HL-60/S4 treated with retinoic acid at 250 ng/mL for 4 days and 3 days (cell line): ENCODE measurements around the gene ADAD1.
"Not testable (repeated sequence)": the region's sequence is repeated elsewhere in the genome, so short reads cannot be mapped to it uniquely, and the experiment has no call there.

Experiments
- in situ Hi-C: fragments of 300-500 bp; cut with MboI; formaldehyde crosslinking; loops from 2 replicates; pipeline ENCODE4 v1.7.0; 2022; ENCODE audit warnings: low sequenced_read_pairs

The ADAD1 gene

DNA sequence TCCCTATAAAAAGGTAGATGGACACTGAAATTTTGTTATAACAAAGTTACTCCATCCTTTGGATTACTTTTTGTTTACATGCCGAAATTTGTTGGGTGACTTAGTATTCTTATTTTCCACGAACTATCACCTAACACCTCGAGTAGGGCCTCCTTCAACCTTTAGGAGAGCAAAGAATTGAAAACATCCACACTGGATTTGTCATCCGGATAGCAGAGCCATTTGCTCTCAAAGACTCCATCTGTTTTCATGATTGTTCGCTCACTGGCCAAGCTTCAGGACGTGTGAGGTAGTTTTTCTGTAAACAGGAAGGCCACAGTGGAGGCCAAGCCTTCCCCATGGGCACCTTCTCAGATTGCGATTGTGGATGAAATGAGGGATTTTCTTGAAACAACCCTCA, at the start of gene ADAD1:
Gene ADAD1, plus strand, starts transcription at position 301 of the 400 bp plus-strand sequence. CDS start 1,059 bp downstream, outside the sequence.
- in situ Hi-C loops = no loop called here

DNA sequence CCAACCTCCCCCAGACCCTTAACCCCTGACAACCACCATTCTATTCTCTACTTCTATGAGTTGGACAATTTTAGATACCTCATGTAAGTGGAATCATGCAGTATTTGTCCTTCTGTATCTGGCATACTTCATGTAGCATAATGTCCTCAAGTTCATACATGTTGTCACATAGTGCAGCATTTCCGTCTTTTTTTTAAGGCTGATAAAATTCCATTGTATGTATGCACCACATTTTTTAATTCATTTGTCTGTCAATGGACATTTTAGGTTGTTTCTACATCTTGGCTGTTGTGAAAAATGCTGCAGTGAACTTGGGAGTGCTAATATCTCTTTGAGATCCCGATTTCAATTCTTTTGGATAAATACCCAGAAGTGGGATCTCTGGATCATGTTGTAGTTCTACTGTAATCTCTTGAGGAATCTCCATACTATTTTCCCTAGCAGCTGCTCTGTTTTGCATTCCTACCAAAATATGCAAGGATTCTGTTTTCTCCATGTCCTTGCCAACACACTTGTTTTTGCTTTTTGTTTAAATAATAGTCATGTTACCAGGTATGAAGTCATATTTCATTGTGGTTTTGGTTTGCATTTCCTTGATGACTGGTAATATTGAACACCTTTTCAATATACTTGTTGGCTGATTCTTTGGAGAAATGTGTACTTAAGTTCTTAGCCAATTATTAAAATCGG, 48.8 kb upstream of the ADAD1 start:
- in situ Hi-C loops = no loop called here

DNA sequence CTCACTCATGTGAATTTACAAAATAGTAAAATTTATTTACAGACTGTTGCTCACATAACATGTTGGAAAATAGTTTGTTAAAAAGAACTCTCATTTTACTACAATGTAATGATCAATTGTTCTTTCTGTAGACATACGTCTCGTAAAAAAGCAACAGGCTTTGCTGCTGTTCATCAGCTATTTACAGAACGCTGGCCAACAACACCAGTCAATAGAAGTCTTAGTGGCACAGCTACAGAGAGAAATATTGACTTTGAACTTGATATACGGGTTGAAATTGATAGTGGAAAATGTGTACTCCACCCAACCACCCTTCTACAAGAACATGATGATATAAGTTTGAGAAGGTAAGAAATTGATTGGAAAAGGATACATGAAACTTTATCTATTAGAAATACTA, 47.6 kb upstream of the ADAD1 start:
- in situ Hi-C loops = no loop called here

DNA sequence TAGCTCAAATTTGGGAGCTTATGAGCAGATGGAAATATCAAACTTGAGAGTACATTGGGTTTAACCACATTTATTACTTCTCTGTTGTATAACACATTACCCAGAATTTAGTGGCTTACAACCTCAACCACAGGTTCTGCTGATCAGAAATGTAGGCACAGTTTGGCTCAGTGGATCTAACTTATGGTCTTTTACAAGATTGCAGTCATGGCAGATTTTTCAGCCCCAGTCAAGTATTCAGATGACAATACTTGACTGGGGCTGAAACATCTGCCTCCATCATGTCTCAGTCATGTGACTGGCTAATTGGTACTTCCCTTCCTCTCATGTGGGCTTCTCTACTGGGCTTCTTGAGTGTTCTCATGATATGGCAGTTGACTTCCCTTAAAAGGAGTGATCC, 44.0 kb upstream of the ADAD1 start:
- in situ Hi-C loops = no loop called here

DNA sequence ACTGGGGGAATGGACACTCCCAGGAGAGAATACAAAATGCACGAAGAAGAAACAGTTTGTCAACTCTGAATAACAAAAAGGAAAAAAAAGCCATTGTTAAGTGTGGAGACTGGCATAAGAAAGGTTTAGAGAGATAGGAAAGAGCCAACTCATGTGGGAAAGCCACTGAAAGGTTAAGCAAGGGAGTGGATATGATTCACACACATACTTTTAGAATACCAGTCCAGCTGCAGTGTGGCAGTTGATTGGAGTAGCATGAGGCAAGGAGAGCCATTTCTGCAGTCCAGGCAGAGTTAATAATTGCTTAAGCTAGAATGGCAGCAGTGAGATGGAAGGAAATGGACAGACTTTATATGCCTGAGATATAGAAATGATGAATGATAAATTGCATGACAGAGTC, 36.9 kb upstream of the ADAD1 start:
- in situ Hi-C loops = no loop called here

DNA sequence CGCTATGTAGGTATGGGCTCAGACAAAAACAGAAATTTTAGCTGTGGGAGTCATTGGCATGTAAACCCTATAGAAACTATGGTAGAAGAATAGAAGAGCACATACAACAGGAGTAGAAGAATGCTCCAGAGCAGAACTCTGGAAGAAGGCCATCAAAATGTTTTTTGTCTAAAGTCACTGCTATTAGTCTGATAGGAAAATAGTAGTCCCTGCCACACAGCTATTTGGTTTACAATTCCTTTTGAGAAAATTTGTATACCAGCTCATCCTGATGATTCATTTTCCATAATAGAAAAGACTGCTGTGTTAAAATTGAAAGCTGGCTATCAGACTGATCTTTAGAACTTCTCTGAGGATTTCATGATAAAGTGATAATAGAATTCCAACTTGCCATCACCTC, 32.8 kb upstream of the ADAD1 start:
- in situ Hi-C loops = no loop called here

DNA sequence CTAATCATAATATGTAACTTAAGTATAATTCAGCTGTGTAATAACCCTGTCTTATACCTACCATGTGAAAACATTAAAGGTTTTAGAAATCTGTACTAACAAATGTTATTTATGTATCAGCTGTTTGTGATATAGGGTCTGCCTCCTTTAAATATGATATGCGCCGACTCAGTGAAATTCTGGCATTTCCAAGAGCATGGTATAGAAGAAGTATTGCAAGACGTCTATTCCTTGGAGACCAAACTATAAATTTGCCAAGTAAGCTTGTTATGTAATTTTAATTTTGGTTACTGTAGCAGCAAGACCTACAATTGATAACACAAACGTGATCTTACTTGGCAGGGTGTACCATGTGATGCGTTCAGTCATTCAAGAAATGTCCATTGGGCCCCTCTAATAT, 32.3 kb upstream of the ADAD1 start:
- in situ Hi-C loops = no loop called here

DNA sequence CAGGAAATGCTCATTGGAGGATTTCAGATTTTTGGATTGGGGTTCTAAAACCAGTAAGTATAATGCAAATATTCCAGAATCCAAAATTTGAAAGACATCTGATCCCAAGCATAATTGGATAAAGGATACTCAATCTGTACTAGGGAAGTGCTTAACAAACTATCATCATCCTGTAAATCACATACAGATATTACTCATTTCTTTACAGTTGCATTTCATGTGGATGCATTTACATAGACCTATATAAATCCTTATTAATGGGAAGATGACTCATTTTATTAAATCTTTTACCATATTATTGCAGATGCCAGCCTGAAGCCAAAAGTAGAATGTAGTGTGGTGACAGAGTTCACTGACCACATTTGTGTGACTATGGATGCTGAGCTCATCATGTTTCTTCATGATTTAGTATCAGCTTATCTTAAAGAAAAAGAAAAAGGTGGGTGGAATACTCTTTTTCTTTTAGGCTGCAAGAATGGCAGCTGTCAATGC, 22.4 kb upstream of the ADAD1 start:
- in situ Hi-C loops = no loop called here

DNA sequence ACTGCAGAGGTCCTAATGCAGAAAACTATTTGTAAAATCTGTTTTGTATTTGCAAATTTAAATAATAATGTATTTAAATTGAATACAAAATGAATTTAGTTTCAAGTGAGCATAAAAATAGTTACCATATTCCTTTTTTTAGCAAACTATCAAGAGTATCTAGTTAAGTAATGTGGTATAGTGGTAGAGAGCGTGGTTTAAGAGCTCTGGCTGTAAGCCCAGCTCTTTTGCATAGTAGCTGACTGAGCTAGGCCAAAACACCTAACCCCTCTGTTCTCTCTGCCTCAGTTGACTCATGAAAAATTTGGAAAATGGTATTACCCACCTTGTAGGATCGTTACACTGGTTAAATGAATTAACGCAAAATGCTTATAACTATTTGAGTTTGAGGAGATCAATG, 18.1 kb upstream of the ADAD1 start:
- in situ Hi-C loops = no loop called here

DNA sequence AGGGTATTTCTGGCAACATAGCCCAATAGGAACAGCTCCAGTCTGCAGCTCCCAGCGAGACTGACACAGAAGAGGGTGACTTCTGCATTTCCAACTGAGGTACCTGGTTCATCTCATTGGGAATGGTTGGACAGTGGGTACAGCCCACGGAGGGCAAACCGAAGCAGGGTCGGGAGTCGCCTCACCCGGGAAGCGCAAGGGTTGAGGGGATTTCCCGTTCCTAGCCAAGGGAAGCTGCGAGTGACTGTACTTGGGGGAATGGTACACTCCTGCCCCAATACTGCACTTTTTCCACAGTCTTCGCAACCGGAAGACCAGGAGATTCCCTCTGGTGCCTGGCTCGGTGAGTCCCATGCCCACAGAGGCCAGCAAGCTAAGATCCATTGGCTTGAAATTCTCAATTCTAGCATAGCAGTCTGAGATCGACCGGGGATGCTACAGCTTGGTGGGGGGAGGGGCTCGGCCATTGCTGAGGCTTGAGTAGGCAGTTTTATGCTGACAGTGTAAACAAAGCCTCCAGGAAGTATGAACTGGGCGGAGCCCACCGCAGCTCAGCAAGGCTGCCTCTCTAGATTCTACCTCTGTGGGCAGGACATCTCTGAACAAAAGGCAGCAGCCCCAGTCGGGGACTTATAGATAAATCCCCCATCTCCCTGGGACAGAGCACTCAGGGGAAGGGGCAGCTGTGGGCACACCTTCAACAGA, 14.0 kb upstream of the ADAD1 start:
- in situ Hi-C loops = no loop called here

DNA sequence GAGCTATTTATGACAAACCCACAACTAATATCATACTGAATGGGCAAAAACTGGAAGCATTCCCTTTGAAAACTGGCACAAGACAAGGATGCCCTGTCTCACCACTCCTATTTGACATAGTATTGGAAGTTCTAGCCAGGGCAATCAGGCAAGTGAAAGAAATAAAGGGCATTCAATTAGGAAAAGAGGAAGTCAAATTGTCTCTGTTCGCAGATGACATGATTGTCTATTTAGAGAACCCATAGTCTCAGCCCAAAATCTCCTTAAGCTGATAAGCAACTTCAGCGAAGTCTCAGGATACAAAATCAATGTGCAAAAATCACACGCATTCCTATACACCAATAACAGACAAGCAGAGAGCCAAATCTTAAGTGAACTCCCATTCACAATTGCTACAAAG, 10.0 kb upstream of the ADAD1 start:
- in situ Hi-C loops = not testable (repeated sequence)

DNA sequence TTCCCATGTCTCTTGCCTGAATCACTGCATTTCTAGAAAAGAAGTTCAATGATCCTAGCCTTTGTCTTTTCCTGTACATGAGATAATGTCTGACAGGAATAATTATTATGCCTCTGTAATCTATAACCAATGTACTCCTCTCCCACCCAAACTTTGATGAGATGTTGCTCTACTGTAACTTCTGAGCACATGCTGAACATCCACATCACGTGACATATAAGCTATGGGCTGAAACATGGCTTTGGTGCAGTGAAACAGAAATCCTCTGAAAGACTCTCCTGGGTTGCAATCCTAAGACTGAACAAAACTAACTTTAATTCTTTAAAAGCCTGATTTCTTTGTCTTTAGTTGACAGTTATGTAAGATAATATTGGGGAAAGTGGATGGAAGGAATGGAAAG, 1.5 kb upstream of the ADAD1 start:
- in situ Hi-C loops = no loop called here

DNA sequence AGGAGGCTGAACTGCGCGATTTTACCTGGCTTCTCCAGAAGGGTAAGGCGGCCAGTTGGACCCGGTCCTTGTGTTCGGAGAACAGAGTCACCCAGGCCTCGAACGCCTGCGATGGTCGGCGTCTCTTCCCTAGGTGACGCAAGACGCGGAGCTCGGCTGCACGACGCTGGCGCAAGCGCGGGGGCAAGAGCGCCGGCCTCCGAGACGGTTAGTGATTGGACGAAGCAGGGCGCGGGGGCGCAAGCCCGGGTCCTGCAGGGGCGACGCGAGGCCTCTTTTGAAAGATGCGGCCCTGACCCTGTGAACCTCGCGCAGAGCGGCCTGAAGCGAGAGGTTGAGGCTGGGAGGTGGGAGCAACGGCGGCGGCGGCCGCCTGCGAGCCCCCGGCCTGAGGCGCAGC, 428 bp downstream of the ADAD1 start:
- in situ Hi-C loops = no loop called here

DNA sequence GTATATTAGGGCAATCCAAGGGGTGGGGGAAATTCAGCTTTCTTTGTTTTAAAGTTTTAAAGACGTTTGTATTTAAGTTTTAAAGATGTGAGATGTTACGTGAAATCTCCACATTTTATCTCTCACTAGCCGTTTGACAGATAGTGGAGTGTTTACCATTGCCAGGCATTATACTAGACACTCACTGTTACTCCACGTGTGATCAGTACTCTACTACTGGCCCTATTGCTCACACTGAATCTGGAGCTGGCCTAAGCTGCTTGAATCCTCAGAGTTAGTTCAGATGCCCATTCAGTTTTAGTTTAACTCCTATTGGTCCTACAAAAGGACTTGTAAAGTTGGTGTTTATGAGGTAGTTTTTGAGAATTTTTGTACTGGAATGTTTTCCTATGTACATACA, 4.5 kb downstream of the ADAD1 start:
- in situ Hi-C loops = no loop called here

DNA sequence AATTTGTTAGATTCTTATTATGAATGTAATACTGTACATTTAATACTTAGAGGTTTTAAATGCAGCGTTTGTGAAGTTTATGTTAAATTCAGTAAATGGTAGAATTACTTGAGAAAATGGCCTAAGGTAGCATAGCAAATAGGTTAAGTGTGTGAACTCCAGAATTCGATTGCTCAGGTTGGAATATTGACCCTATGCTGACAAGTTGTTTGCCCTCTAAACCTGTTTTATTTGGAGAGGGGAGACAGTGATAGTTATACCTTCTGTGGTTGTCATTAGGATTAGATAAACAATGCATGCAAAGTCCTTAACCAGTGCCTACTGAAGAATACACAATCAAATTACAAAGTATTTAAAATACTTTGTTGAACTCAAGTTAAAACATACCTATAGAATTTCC, 5.4 kb downstream of the ADAD1 start:
- in situ Hi-C loops = no loop called here

DNA sequence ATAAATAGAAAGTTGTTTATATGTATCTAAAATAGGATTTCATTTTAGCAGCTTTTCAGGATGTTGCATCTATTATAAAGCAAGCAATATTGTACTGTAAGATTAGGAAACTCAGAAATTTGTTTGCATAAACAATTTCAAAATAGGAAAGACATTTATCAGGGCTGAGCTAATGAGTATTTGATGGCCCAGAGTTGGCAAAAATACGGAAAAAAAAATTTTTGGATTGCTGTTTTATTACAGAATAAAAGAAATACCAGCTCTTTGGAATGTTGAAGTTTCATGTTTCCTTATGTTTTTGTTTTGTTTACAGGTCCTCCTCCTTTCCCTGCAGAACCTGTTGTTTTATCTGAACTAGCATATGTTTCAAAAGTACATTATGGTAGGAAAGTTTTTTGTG, 14.5 kb downstream of the ADAD1 start:
- in situ Hi-C loops = no loop called here

DNA sequence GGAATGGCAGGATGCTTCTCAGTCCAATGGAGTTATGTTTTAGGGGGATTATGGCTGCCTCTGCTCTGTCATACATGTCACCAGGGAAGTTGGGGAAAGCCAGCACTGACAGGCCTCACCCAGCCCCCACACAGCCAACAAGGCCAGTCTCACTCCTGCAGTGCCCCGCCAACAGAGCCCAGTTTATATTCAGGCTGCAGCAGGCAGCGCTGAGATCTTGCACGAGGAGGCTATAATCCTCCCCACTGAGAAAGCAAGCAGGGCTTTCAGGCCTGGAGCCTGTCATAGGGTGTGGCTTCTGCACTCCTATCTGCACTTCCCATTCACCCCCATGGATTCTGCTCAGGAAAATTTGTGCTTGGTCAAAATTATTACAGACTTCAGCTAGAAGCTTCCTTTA, 25.1 kb downstream of the ADAD1 start:
- in situ Hi-C loops = no loop called here

DNA sequence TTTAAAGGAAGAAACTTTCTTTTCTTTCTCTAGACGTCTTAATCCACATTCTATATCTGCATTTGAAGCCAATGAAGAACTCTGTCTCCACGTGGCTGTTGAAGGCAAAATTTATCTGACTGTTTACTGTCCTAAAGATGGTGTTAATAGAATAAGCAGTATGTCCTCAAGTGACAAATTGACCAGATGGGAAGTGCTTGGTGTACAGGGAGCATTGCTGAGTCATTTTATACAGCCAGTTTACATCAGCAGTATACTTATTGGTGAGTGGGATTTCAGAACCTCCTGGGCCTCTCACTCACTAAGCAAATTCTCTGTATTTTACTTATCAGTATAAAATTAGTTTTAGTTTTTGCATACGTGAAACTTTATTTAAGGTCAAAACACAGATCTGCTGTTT, 33.7 kb downstream of the ADAD1 start:
- in situ Hi-C loops = no loop called here

DNA sequence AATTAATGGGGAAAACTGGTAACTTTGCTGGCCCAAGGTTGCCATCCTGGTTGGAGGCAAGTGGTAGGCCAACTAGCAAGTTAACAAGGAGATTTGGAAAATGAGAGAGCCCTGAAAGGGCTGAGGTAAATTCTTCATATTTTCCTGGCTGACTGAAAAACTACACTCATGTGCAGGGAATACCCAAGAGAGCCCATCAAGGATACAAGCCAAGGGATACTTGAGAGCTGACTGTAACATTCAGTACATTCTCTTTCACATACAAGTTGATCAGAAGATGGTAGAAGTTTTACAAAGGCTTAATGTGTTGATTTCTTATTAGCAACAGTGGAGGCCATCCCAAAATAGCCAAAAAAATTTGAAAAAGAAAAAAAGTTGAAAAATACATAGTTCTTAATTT, 44.4 kb downstream of the ADAD1 start:
- in situ Hi-C loops = no loop called here

DNA sequence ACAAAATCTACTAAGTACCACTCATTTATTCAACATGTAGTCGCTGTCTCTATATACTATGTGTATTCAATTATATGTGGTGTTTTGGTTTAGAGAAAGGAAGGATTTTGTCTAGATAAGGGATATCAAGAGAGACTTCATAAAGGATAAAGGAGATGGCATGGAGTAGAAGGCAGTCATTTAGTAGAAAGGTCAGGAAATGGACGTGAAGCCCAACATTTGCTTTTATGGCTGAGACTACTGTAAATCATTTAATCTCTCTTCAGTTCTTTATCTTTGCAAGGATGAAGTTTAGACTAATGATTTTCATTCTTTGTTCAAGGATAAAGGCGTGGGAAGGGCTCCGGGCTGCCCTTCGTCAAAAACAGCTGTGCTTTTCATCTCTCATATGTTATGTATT, 52.5 kb downstream of the ADAD1 start:
- in situ Hi-C loops = no loop called here

DNA sequence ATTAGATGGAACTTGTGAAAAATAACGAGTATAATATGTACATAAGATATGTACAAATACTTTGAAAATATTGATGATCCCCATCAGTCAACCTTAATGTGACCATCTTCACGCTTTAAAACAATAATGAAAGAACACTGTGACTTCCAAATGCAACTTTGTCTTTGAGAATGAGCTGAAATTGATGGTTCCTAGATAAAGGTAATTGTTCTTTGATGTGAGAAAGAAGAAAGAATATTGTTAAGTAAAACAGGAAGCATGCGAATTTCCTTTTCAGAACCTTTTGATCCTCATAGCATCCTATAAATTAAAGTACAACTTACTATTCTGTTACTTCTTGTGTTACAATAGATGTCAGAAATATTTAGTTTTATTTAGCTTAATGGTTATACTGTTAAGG, 55.5 kb downstream of the ADAD1 start:
- in situ Hi-C loops = no loop called here

DNA sequence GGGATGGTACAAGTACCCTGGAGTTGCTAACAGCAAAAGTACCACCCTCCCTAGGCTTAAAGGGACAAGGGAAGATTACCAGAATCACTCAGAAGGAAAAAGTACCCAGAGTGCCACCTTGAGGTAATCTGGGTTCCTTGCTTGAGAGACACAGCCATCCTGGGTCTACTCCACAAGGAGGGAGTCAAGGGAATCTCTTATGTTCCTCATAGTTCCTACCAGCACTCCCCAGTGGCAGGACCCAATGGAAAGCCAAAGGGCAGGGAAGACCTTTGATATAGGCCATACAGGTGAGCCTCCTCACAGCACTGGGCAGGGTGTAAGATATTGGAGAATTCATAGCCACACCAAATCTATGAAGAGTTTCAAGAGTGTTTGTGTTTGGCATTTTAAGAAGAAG, 72.0 kb downstream of the ADAD1 start:
- in situ Hi-C loops = no loop called here
